Stimulated activated memory B cell treated with anti-CD40 and anti-IgM and Interleukin-4, amounts not matched to agents 10 μg/mL and 1 μg/mL and 100 μg/mL, for 72 hours (primary cell): ENCODE data around the gene TRAPPC2L.
A peak's percentile ranks its signal among the peaks of the same experiment; 100 is the strongest.

ENCODE experiments used
- ATAC-seq: fragments of 150-1000 bp; cut with Tn5 transposase; 2 replicates; pipeline ENCODE4 v1.10.0; 2021
- H3K27ac Mint-ChIP-seq: one replicate; pipeline ENCODE4 v1.8.0; 2022; ENCODE audit warnings: mild to moderate bottlenecking, mixed read lengths
- H3K27me3 Mint-ChIP-seq: one replicate; pipeline ENCODE4 v1.8.0; 2022; ENCODE audit warnings: mixed read lengths
- H3K36me3 Mint-ChIP-seq: one replicate; pipeline ENCODE4 v1.8.0; 2022; ENCODE audit warnings: mixed read lengths
- H3K4me1 Mint-ChIP-seq: one replicate; pipeline ENCODE4 v1.8.0; 2022; ENCODE audit warnings: mixed read lengths
- H3K4me3 Mint-ChIP-seq: one replicate; pipeline ENCODE4 v1.8.0; 2022; ENCODE audit warnings: mild to moderate bottlenecking, moderate library complexity, mixed read lengths
- H3K9me3 Mint-ChIP-seq: one replicate; pipeline ENCODE4 v1.8.0; 2022; ENCODE audit warnings: mixed read lengths

Gene TRAPPC2L

DNA sequence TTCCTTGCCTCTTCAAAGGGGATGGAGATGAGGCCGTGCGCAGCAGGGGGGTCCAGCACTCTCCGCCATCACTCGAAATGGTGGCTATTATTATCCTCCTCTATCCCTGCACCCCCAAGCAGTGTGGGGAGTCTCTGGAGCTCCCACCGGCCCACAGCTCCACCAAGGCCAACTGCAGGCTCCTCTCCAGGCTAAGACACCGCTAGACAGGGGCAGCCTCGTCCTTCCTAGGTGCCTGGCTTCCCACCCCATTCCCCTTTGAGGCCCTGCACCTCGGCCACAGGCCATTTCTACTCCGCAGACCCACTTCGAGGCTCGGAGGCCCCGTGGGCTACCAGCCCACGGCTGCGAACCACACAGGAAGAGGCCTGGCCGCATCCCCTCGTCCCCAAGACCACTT, 49.1 kb downstream of the TRAPPC2L start:
- peaks cover 22% of the 10 kb centered on the region for H3K36me3 Mint-ChIP-seq
- ATAC-seq = no peak
- no peak overlapping the region for H3K27ac Mint-ChIP-seq
- H3K4me1 Mint-ChIP-seq = peaks cover 51% of the 10 kb centered on the region
- H3K27me3 Mint-ChIP-seq = no peaks in the 10 kb centered on the region
- H3K9me3 Mint-ChIP-seq = no peaks in the 10 kb centered on the region
- H3K4me3 Mint-ChIP-seq = no peak overlapping the region

DNA sequence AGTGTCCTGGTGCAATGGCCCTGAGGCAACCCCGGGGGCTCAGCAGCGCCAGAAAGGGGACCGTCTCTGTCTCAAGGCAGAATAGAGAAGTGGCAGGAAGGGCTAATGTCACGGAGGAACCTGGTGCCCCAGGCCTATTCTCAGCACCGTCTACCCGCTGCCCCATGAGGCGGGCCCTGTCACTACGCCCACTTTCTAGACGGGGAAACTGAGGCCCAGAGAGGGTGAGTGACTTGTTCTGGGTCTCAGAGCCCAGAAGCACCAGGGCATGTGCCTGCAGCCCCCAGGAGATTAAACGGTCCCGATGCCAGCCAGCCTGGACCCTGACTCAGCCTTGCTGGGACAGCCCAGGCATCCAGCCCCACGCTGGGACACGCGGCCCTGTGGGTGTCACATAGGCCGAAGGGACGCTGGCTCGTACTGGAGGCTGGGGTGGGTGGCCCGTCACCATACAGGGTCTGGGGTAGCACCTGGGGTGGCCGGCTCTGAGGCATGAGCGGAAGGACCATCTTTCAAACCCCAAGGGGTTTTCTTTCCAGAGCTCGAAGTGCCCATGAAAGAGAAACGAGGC, 49.7 kb downstream of the TRAPPC2L start:
- Mint-ChIP-seq H3K27ac (no peak overlapping the region), H3K36me3 (peaks cover 22% of the 10 kb centered on the region), H3K4me3 (no peak overlapping the region), H3K4me1 (peaks cover 57% of the 10 kb centered on the region), H3K27me3 (no peaks in the 10 kb centered on the region), H3K9me3 (no peaks in the 10 kb centered on the region)
- ATAC-seq = no peak

DNA sequence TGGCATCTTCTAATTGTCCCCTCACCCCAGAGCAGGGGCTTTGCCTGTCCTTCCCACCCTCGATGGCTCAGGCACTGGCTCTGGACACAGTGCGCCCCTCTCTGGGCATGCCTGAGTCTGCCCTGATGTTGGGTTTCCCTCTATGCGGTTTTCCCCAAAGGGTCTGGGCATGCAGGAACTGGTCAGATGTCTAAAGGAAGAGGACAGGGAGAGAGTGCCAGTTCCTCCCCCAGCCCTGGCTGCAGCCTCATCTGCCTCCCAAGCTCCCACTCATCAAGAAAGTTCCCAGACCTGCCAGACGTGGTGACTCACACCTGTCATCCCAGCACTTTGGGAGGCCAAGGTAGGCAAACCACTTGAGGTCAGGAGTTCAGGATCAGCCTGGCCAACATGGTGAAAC, 50.8 kb downstream of the TRAPPC2L start:
- no peaks in the 10 kb centered on the region for H3K9me3 Mint-ChIP-seq
- ATAC-seq = no peak
- no peaks in the 10 kb centered on the region for H3K27me3 Mint-ChIP-seq
- peaks cover 28% of the 10 kb centered on the region for H3K36me3 Mint-ChIP-seq
- peaks cover 66% of the 10 kb centered on the region for H3K4me1 Mint-ChIP-seq
- no peak overlapping the region for H3K4me3 Mint-ChIP-seq
- H3K27ac Mint-ChIP-seq = no peak overlapping the region

DNA sequence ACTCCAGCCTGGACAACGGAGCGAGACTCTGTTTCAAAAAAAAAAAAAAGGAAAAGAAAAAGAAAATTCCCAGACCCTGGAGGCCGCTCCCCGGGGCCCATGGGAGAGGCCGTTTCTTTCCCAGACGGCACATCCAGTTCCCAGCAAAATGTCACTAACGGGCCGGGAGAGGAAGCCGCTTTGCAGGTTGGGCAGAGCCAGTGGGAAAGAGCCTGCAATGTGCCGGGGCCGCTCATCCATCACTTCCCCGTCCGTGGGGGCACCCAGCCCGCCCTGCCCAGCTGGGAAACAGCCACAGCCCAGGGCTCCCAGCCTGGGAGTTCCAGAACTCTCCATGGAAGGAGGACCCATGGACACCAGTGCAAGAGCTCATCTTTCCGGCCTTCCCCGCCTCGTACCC, 51.4 kb downstream of the TRAPPC2L start:
- H3K4me3 Mint-ChIP-seq = no peak overlapping the region
- no peak overlapping the region for H3K27ac Mint-ChIP-seq
- ATAC-seq = no peak
- peaks cover 62% of the 10 kb centered on the region for H3K4me1 Mint-ChIP-seq
- peaks cover 27% of the 10 kb centered on the region for H3K36me3 Mint-ChIP-seq
- H3K9me3 Mint-ChIP-seq = no peaks in the 10 kb centered on the region
- H3K27me3 Mint-ChIP-seq = no peaks in the 10 kb centered on the region

DNA sequence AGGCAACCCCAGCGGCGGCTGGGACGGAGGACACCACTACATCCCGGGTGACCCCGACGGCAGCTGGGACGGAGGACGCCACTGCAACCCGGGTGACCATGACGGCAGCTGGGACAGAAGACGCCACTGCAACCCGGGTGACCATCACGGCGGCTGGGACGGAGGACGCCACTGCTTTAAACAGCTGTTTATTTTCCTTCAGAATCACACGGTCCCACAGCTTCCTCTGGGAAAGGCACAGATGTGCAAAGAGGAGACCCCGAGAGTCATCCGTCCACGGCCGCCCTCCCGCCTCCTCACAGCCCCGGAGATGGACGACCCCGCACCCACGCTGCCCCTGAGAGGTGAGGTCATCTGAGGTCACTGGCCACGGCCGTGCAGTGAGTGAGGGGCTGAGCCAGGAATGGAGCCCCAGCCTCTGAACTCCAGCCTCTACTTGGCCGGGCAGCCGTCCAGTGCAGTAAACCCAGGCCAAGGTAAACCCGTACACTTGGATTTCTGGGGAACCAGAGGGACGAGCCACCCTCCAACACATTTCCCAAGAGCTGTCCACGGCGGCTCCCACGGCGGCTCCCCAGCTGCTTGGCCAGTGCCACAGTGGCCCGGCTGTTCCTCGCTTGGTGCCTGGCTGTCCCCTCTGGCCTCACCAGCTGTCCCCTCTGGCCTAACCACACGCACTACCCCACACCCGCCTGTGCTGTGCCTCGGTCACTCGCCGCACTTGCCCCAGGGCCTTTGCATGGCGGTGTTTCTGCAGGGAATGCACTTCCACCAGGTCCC, 52.7 kb downstream of the TRAPPC2L start:
- Mint-ChIP-seq H3K9me3 (no peaks in the 10 kb centered on the region), H3K4me3 (no peak overlapping the region), H3K36me3 (peaks cover 36% of the 10 kb centered on the region), H3K4me1 (peaks cover 72% of the 10 kb centered on the region), H3K27ac (no peak overlapping the region), H3K27me3 (no peaks in the 10 kb centered on the region)
- no peak for ATAC-seq

- no peak for ATAC-seq
- Mint-ChIP-seq H3K27ac (peak overlapping the region; percentile 70), H3K4me3 (no peak overlapping the region)
Observed at GRCh38 chr16:88910284-88911135, 53.6 kb downstream of the TRAPPC2L start.

DNA sequence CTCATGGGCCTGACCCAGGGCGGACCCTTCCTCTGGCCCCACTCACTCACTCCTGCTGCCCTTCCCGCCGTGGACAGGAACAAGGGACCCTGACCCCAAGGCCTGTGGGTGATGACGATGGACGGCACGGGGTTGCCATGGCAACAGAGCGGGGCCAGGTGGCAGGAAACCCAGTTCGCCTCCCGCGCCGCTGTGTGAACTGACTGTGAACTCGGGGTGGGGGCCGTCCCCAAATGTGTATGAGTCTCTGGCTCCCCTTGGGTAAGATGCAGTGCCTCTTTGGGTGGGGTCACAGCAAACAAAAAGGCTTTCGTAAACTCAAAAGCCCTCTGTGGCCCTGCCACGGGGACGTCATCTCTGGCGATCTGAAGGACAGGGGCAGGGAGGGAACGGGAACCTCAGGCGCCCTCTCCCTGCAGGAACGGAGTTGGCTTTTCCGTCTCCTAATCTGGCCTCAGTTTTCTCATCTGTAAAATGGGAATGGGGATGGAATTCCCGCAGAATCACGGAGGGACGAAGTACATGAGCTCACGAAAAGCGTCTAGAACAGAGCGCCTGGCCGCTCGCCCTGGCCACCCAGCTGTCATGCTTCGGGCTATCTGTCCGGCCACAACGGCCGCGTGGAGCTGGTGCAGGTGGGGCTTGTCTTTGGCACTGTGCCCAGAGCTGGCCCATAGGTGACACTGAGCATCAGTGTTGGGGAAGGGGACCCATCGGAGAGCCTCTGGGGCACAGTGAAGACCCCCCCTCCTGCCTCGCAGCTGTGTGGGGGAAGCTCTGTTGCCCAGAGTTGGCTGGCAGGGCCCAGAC, 54.4 kb downstream of the TRAPPC2L start:
- peak overlapping the region; percentile 15 for H3K4me3 Mint-ChIP-seq
- peaks cover 34% of the 10 kb centered on the region for H3K36me3 Mint-ChIP-seq
- peak overlapping the region; percentile 70 for H3K27ac Mint-ChIP-seq
- H3K4me1 Mint-ChIP-seq = peaks cover 62% of the 10 kb centered on the region
- H3K27me3 Mint-ChIP-seq = no peaks in the 10 kb centered on the region
- ATAC-seq = peak; percentile 54
- H3K9me3 Mint-ChIP-seq = no peaks in the 10 kb centered on the region

More at GRCh38 chr16:88910284-88911135, 53.6 kb downstream of the TRAPPC2L start:
- Mint-ChIP-seq H3K4me1 (peaks cover 64% of the 10 kb centered on the region), H3K36me3 (peaks cover 28% of the 10 kb centered on the region), H3K9me3 (no peaks in the 10 kb centered on the region), H3K27me3 (no peaks in the 10 kb centered on the region)

GRCh38 chr16:88911946-88912310, 55.0 kb downstream of the TRAPPC2L start:
- H3K4me3 Mint-ChIP-seq = no peak overlapping the region

More at GRCh38 chr16:88911946-88912310, 55.0 kb downstream of the TRAPPC2L start:
- H3K4me1 Mint-ChIP-seq = peaks cover 65% of the 10 kb centered on the region
- ATAC-seq = no peak
- H3K27me3 Mint-ChIP-seq = no peaks in the 10 kb centered on the region
- H3K9me3 Mint-ChIP-seq = no peaks in the 10 kb centered on the region
- peak overlapping the region; percentile 70 for H3K27ac Mint-ChIP-seq
- H3K36me3 Mint-ChIP-seq = peaks cover 40% of the 10 kb centered on the region
